Measurements from ENCODE around the gene OR52M1. TPM values are rescaled to one million over a fixed set of nuclear protein-coding genes. Genes with fewer than 3 reads are reported as not detected.

OR52M1 gene
- total RNA-seq, 1 experiment from 2014 or later, result not detected

- no peak for DNase-seq (ENCODE audit: low read depth)
Measured at GRCh38 chr11:4565371-4565770, 20.4 kb downstream of the OR52M1 start.

DNA sequence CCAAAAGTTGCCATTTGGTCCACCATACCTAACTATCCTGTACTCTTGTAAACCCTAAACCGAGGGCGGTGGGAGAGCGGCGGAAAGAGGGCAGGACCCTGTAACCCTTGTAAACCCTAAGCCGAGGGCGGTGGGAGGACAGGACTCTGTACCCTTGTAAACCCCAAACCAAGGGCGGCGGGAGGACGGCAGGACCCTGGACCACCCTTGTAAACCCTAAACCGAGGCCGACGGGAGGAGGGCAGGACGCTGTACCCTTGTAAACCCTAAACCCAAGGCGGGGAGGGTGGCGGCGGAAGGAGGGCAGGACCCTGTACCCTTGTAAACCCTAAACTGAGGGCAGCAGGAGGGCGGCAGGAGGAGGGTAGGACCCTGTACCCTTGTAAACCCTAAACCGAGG is 24.1 kb downstream of the OR52M1 start:
- DNase-seq (ENCODE audit: low read depth), result no peak

GRCh38 chr11:4576880-4577279 is 31.9 kb downstream of the OR52M1 start:
- DNase-seq (ENCODE audit: low read depth), result no peak

DNA sequence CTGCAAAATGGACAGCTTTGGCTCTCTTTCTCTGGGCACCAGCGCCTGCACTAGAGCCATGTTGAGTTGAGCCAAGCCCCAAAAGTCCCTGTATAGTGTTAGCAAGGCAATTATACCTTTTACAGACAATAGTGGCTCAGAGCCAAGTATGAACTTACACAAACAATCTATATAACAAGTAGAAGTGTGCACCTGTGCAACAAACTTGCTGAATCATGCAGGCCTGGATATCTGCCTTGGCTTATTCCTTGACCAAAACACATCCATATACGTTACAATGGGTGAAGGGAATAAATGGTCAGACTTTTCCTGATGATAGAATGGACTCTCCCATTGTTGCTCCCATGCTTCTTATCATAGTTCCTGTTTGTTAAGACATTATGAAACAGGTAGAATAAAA is 32.8 kb downstream of the OR52M1 start:
- DNase-seq (ENCODE audit: low read depth), result no peak

- DNase-seq (ENCODE audit: low read depth), result no peak
Measured at GRCh38 chr11:4578624-4579023, 33.6 kb downstream of the OR52M1 start.

GRCh38 chr11:4580124-4580523 is 35.1 kb downstream of the OR52M1 start:
- no peak for DNase-seq (ENCODE audit: low read depth)

GRCh38 chr11:4581443-4581842 is 36.5 kb downstream of the OR52M1 start, which contains the start of gene OR52I2:
Gene OR52I2 (plus strand): TSS chr11:4581743.
- DNase-seq (ENCODE audit: low read depth), result no peak

GRCh38 chr11:4589017-4589416 is 44.0 kb downstream of the OR52M1 start:
- DNase-seq (ENCODE audit: low read depth), result no peak

DNA sequence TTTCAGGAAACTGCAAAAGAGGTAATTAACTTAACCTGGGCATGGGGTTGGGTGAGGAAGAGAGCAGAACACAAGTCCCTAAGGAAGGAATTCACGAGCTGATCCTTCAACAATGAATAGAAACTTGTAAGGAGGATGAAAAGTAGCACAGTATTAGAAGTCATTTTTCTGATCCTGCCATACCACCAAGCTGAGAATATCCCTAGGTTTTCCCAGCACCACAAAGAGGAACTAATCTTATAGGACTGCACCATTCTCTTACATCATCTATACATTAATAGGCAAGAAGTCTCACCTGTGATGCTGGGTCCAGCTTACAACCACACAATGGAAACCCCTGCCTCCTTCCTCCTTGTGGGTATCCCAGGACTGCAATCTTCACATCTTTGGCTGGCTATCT is 48.7 kb downstream of the OR52M1 start, which contains the start of gene OR52I1:
TSS of gene OR52I1 (plus strand) at position 301 of the 400 bp plus-strand sequence. CDS start at position 301, 0 bp downstream.
- no peak for DNase-seq (ENCODE audit: low read depth)

Other genes with a start within 250 kb of the OR52M1 start
- not detected in 2 replicates for gene OR52B4, start 176.8 kb upstream of the OR52M1 start, total RNA-seq (2014; rRNA removed; shearing (Covaris generic))
- 28.8 and 30.5 TPM in 2 replicates for gene TRIM21, start 151.5 kb upstream of the OR52M1 start, total RNA-seq (2014; rRNA removed; shearing (Covaris generic))
- not detected in 2 replicates for gene OR52K2, start 95.9 kb upstream of the OR52M1 start, total RNA-seq (2014; rRNA removed; shearing (Covaris generic))
- gene OR52K1, start 62.5 kb upstream of the OR52M1 start, total RNA-seq (2014; rRNA removed; shearing (Covaris generic)), result not detected in 2 replicates
- gene OR52I2, start 36.6 kb downstream of the OR52M1 start, total RNA-seq (2014; rRNA removed; shearing (Covaris generic)), result not detected in 2 replicates
- gene OR52I1, start 48.8 kb downstream of the OR52M1 start, total RNA-seq (2014; rRNA removed; shearing (Covaris generic)), result not detected in 2 replicates
- gene TRIM68, start 63.0 kb downstream of the OR52M1 start, total RNA-seq (2014; rRNA removed; shearing (Covaris generic)), result 7.7 and 8.3 TPM in 2 replicates
- gene OR51D1, start 92.3 kb downstream of the OR52M1 start, total RNA-seq (2014; rRNA removed; shearing (Covaris generic)), result not detected in 2 replicates
- gene OR51E1, start 98.8 kb downstream of the OR52M1 start, total RNA-seq (2014; rRNA removed; shearing (Covaris generic)), result not detected in 2 replicates
- not detected in 2 replicates for gene OR51E2, start 152.7 kb downstream of the OR52M1 start, total RNA-seq (2014; rRNA removed; shearing (Covaris generic))
- gene MMP26, start 159.6 kb downstream of the OR52M1 start, total RNA-seq (2014; rRNA removed; shearing (Covaris generic)), result not detected in 2 replicates
- gene OR51F1, start 224.7 kb downstream of the OR52M1 start, total RNA-seq (2014; rRNA removed; shearing (Covaris generic)), result not detected in 2 replicates